K562 treated with DMSO at 1 percent for 48 hours (cell line): ENCODE data around the gene SMARCD2. TPM values are rescaled to one million over a fixed set of nuclear protein-coding genes. Genes with fewer than 3 reads are reported as not detected.

Source experiments
- total RNA-seq: library from RNA; unstranded; fragments of 300-600 nt; gene quantifications from 2 replicates; pipeline ENCODE4 v1.2.3, GENCODE V29; 2022; ENCODE audit warnings: low replicate concordance; ENCODE audit errors: extremely low read depth

SMARCD2 gene
- not detected in 2 replicates for total RNA-seq

GRCh38 chr17:63842540-63843386 lies at the start of gene SMARCD2:
Gene SMARCD2 (minus strand): TSS chr17:63842685. CDS start chr17:63842674, 11 bp downstream.

GRCh38 chr17:63881935-63882601 lies 39.6 kb upstream of the SMARCD2 start, which contains the start of gene GH2:
Gene GH2 (minus strand): TSS chr17:63881944. CDS start chr17:63881801, 143 bp downstream.

GRCh38 chr17:63873577-63873976 lies 31.1 kb upstream of the SMARCD2 start, which contains the start of gene CSH2:
Gene CSH2 (minus strand): TSS chr17:63873677. CDS start chr17:63873614, 63 bp downstream.

GRCh38 chr17:63827002-63827800 lies 15.3 kb downstream of the SMARCD2 start, which contains the start of the genes FTSJ3 and PSMC5:
Gene FTSJ3 (minus strand): TSS chr17:63827663. CDS start chr17:63826902, 761 bp downstream.
Gene PSMC5 (plus strand): TSS chr17:63827431. CDS start chr17:63827491, 60 bp downstream.

Other genes starting within 250 kb of the SMARCD2 start
- not detected in 2 replicates for gene TACO1, start 241.8 kb downstream of the SMARCD2 start, total RNA-seq
- not detected in 2 replicates for gene MAP3K3, start 220.3 kb downstream of the SMARCD2 start, total RNA-seq
- gene LIMD2, start 142.6 kb downstream of the SMARCD2 start, total RNA-seq, result not detected in 2 replicates
- not detected in 2 replicates for gene STRADA, start 100.9 kb downstream of the SMARCD2 start, total RNA-seq
- not detected in 2 replicates for gene CCDC47, start 69.1 kb downstream of the SMARCD2 start, total RNA-seq
- gene DDX42, start 68.5 kb downstream of the SMARCD2 start, total RNA-seq, result not detected in 2 replicates
- 726 TPM in 1 of 2 replicates, not detected in the other for gene PSMC5, start 15.3 kb downstream of the SMARCD2 start, total RNA-seq
- not detected in 2 replicates for gene FTSJ3, start 15.0 kb downstream of the SMARCD2 start, total RNA-seq
- not detected in 2 replicates for gene CSH2, start 31.0 kb upstream of the SMARCD2 start, total RNA-seq
- not detected in 2 replicates for gene GH2, start 39.3 kb upstream of the SMARCD2 start, total RNA-seq
- gene CSH1, start 53.9 kb upstream of the SMARCD2 start, total RNA-seq, result not detected in 2 replicates
- not detected in 2 replicates for gene CSHL1, start 68.6 kb upstream of the SMARCD2 start, total RNA-seq
- not detected in 2 replicates for gene GH1, start 76.2 kb upstream of the SMARCD2 start, total RNA-seq
- not detected in 2 replicates for gene CD79B, start 89.6 kb upstream of the SMARCD2 start, total RNA-seq
- not detected in 2 replicates for gene SCN4A, start 130.2 kb upstream of the SMARCD2 start, total RNA-seq
- gene PRR29, start 155.7 kb upstream of the SMARCD2 start, total RNA-seq, result not detected in 2 replicates
- not detected in 2 replicates for gene ICAM2, start 177.9 kb upstream of the SMARCD2 start, total RNA-seq